Erythroblast (primary cell): Measurements from ENCODE around the gene ADAMTS12.

Experiments
- GATA1 ChIP-seq: IDR thresholded peaks from 2 replicates; pipeline ENCODE4 v1.6.1; 2011; ENCODE audit warnings: low read depth, mild to moderate bottlenecking, control low read depth, low read length, moderate library complexity
- POLR2A ChIP-seq: IDR thresholded peaks from 2 replicates; pipeline ENCODE4 v1.6.1; 2011; ENCODE audit warnings: mild to moderate bottlenecking, low read length

DNA sequence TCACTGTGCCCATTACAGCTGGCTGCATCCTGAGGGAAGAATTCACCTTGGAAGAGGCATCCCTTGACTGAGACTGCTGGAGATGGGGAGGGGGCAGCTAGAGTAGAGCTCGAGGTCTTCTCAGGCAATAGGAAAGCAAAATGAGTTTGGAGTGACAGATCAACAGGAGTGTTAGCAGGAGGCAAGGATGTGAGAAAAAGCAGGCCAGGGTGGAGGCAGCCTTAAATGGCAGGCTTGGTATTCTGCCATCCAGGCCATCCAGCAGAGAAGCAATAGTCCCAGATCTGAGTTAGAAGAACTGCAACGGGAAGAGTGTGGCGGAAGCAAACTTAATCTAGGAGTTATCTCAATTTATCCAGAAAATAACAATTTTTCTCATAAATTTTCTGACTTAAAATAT lies 6.1 kb downstream of the ADAMTS12 start:
- TF ChIP-seq POLR2A (no peak), GATA1 (no peak)
